Spleen (tissue), 7 donors: ENCODE results near the gene MTERF1.

Experiments
- CTCF ChIP-seq, 11 experiments: fragments of 200-600 bp in 7 of 11; fragments of 450-650 bp in 4 of 11; sonication (generic) in 4 of 11; IDR thresholded peaks in 8 of 11; conservative IDR thresholded peaks in 3 of 11; 1 replicate in 7 of 11; 2 replicates in 4 of 11; pipeline versions ENCODE4 v1.4.0 to v1.8.0; 2016 to 2021; ENCODE audit warnings: antibody characterized with exemption in 11 of 11, inconsistent platforms in 4 of 11, mild to moderate bottlenecking in 1 of 11
- POLR2A ChIP-seq, 3 donors: fragments of 450-650 bp; IDR thresholded peaks; one replicate each; pipeline ENCODE4 v1.5.1; 2017; ENCODE audit warnings: antibody characterized with exemption in 3 of 3, mild to moderate bottlenecking in 1 of 3
- POLR2AphosphoS5 ChIP-seq, 3 donors: sonication (generic); formaldehyde crosslinking; IDR thresholded peaks; one replicate each; pipeline ENCODE4 v1.5.1; 2017; ENCODE audit warnings: antibody characterized with exemption in 3 of 3
- donor health status: DM: no; HTN: no; CAD: no; lungs with moderate emphysema.
- donor health status: DM: no; HTN: no; CAD: no.
- donor health status: DM: no; HTN: no; CAD: no.

GRCh38 chr7:91838439-91838838, 42.1 kb downstream of the MTERF1 start:
- TF ChIP-seq CTCF (IDR thresholded peaks at IDR 0.05 in 8 of 11, conservative IDR thresholded peaks at IDR 0.05 in 3 of 11) (no peak), POLR2A (IDR thresholded peaks at IDR 0.05) (no peak), POLR2AphosphoS5 (IDR thresholded peaks at IDR 0.05) (no peak)
